Measurements from ENCODE around the gene KAZN. TPM values are rescaled to one million over a fixed set of nuclear protein-coding genes. Genes with fewer than 3 reads are reported as not detected.

The KAZN gene
- total and polyA plus RNA-seq, 4 donors, result 7.6 to 18.8 (median 11.2) TPM

GRCh38 chr1:14568716-14569355 is 29.6 kb upstream of the KAZN start:
- Histone ChIP-seq H3K36me3 (ENCODE audit: control insufficient read depth in 4 of 4, insufficient read depth in 4 of 4, low read length in 4 of 4) (no peaks in the 10 kb centered on the region), H3K4me1 (ENCODE audit: control insufficient read depth in 5 of 5, insufficient read depth in 5 of 5, low read length in 5 of 5) (no peaks in the 10 kb centered on the region), H3K9me3 (ENCODE audit: control insufficient read depth in 4 of 4, insufficient read depth in 3 of 4, low read length in 3 of 4) (peaks cover 0 to 10% (median 4%) of the 10 kb centered on the region in 4 donors), H3K9ac (ENCODE audit: insufficient read depth in 1 of 2, low read length in 2 of 2) (no peak overlapping the region), H3K27me3 (ENCODE audit: control insufficient read depth in 3 of 3, insufficient read depth in 3 of 3, low read length in 2 of 3) (no peaks in the 10 kb centered on the region), H3K4me3 (no peak overlapping the region), H3K27ac (ENCODE audit: low read depth in 1 of 2, low read length in 1 of 2) (no peak overlapping the region)
- DNase-seq (no peak), ATAC-seq (ENCODE audit: insufficient read depth, low FRiP score) (no peak)
- WGBS, 2 donors, result 81 to 85% methylated on average over 6 of the region's 8 CpGs
- no peak for TF ChIP-seq CTCF (IDR thresholded peaks at IDR 0.05; ENCODE audit: control extremely low read depth, extremely low read depth)

- Histone ChIP-seq H3K27me3 (ENCODE audit: control insufficient read depth in 3 of 3, insufficient read depth in 3 of 3, low read length in 2 of 3) (no peaks in the 10 kb centered on the region), H3K36me3 (ENCODE audit: control insufficient read depth in 4 of 4, insufficient read depth in 4 of 4, low read length in 4 of 4) (no peaks in the 10 kb centered on the region), H3K9ac (ENCODE audit: insufficient read depth in 1 of 2, low read length in 2 of 2) (no peak overlapping the region), H3K9me3 (ENCODE audit: control insufficient read depth in 4 of 4, insufficient read depth in 3 of 4, low read length in 3 of 4) (peaks cover 0 to 10% (median 5%) of the 10 kb centered on the region in 4 donors), H3K4me3 (no peak overlapping the region), H3K4me1 (ENCODE audit: control insufficient read depth in 5 of 5, insufficient read depth in 5 of 5, low read length in 5 of 5) (no peaks in the 10 kb centered on the region), H3K27ac (ENCODE audit: low read depth in 1 of 2, low read length in 1 of 2) (no peak overlapping the region)
- ATAC-seq (ENCODE audit: insufficient read depth, low FRiP score), result no peak
- no peak for DNase-seq
- no peak for TF ChIP-seq CTCF (IDR thresholded peaks at IDR 0.05; ENCODE audit: control extremely low read depth, extremely low read depth)
- WGBS, 2 donors, result 69% methylated on average over 9 of the region's 9 CpGs
Measured at GRCh38 chr1:14570514-14570913, 28.0 kb upstream of the KAZN start.

- DNase-seq, result no peak
- no peak overlapping the region for H3K27ac ChIP-seq (ENCODE audit: low read depth in 1 of 2, low read length in 1 of 2)
- H3K36me3 ChIP-seq (ENCODE audit: control insufficient read depth in 4 of 4, insufficient read depth in 4 of 4, low read length in 4 of 4), result no peaks in the 10 kb centered on the region
- no peak overlapping the region for H3K4me3 ChIP-seq
- WGBS, 2 donors, result 84 to 85% methylated on average over 17 of the region's 17 CpGs
- peaks cover 0 to 5% (median 0%) of the 10 kb centered on the region in 5 donors for H3K4me1 ChIP-seq (ENCODE audit: control insufficient read depth in 5 of 5, insufficient read depth in 5 of 5, low read length in 5 of 5)
- no peak for ATAC-seq (ENCODE audit: insufficient read depth, low FRiP score)
- peaks cover 0 to 7% (median 1%) of the 10 kb centered on the region in 4 donors for H3K9me3 ChIP-seq (ENCODE audit: control insufficient read depth in 4 of 4, insufficient read depth in 3 of 4, low read length in 3 of 4)
- no peaks in the 10 kb centered on the region for H3K27me3 ChIP-seq (ENCODE audit: control insufficient read depth in 3 of 3, insufficient read depth in 3 of 3, low read length in 2 of 3)
- no peak for TF ChIP-seq CTCF (IDR thresholded peaks at IDR 0.05; ENCODE audit: control extremely low read depth, extremely low read depth)
- no peak overlapping the region for H3K9ac ChIP-seq (ENCODE audit: insufficient read depth in 1 of 2, low read length in 2 of 2)
Measured at GRCh38 chr1:14571810-14572767, 26.4 kb upstream of the KAZN start.

All from lung (tissue), 12 donors.